Measurements from ENCODE around the gene OSGIN1. TPM values are rescaled to one million over a fixed set of nuclear protein-coding genes. Genes with fewer than 3 reads are reported as not detected.

Gene OSGIN1
- total RNA-seq, 2 experiments from 2014 or later = 2.1 to 2.6 TPM

- peaks cover 3% of the 10 kb centered on the region for H3K36me3 Mint-ChIP-seq (ENCODE audit: low read depth)
- no peaks in the 10 kb centered on the region for H3K4me1 Mint-ChIP-seq (ENCODE audit: low read depth)
- H3K9me3 Mint-ChIP-seq = no peaks in the 10 kb centered on the region
- no peak overlapping the region for H3K27ac ChIP-seq (ENCODE audit: low read depth in 1 of 2, low read length in 2 of 2)
- no peaks in the 10 kb centered on the region for H3K27me3 Mint-ChIP-seq
- H3K27me3 ChIP-seq (ENCODE audit: control insufficient read depth in 1 of 2, insufficient read depth in 2 of 2, low read length in 2 of 2) = no peaks in the 10 kb centered on the region
- H3K27ac Mint-ChIP-seq = no peak overlapping the region
- intact Hi-C loops (cut with DNase I, micrococcal nuclease) = no loop called here
- ATAC-seq (ENCODE audit: poor library complexity) (no peak), DNase-seq (no peak)
- CTCF ChIA-PET = no interaction called here
- TF ChIP-seq CTCF (IDR thresholded peaks at IDR 0.05) = no peak
- H3K4me3 Mint-ChIP-seq = no peak overlapping the region
- H3K9me3 ChIP-seq (ENCODE audit: control insufficient read depth in 1 of 2, insufficient read depth in 1 of 2, low read length in 2 of 2) = no peaks in the 10 kb centered on the region
- POLR2A ChIA-PET = no interaction called here
- no peaks in the 10 kb centered on the region for H3K36me3 ChIP-seq (ENCODE audit: insufficient read depth, low read length)
- H3K4me1 ChIP-seq (ENCODE audit: insufficient read depth, low read length) = no peaks in the 10 kb centered on the region
- H3K4me3 ChIP-seq (ENCODE audit: low read length) = no peak overlapping the region
These were observed 19.9 kb upstream of the OSGIN1 start for GRCh38 chr16:83932955-83933673.

- no peak overlapping the region for H3K27ac ChIP-seq (ENCODE audit: low read depth in 1 of 2, low read length in 2 of 2)
- ChIA-PET POLR2A (no interaction called here), CTCF (no interaction called here)
- TF ChIP-seq CTCF (IDR thresholded peaks at IDR 0.05) = no peak
- ATAC-seq (ENCODE audit: poor library complexity) (no peak), DNase-seq (no peak)
- Mint-ChIP-seq H3K9me3 (no peaks in the 10 kb centered on the region), H3K27me3 (no peaks in the 10 kb centered on the region), H3K4me3 (no peak overlapping the region), H3K4me1 (ENCODE audit: low read depth) (peaks cover under 1% of the 10 kb centered on the region), H3K27ac (no peak overlapping the region), H3K36me3 (ENCODE audit: low read depth) (peaks cover 3% of the 10 kb centered on the region)
- no peaks in the 10 kb centered on the region for H3K36me3 ChIP-seq (ENCODE audit: insufficient read depth, low read length)
- H3K9me3 ChIP-seq (ENCODE audit: control insufficient read depth in 1 of 2, insufficient read depth in 1 of 2, low read length in 2 of 2) = no peaks in the 10 kb centered on the region
- intact Hi-C loops (cut with DNase I, micrococcal nuclease) = no loop called here
- H3K27me3 ChIP-seq (ENCODE audit: control insufficient read depth in 1 of 2, insufficient read depth in 2 of 2, low read length in 2 of 2) = no peaks in the 10 kb centered on the region
- H3K4me3 ChIP-seq (ENCODE audit: low read length) = no peak overlapping the region
- H3K4me1 ChIP-seq (ENCODE audit: insufficient read depth, low read length) = no peaks in the 10 kb centered on the region
These were observed 19.0 kb upstream of the OSGIN1 start for GRCh38 chr16:83933885-83934683.

GRCh38 chr16:83934684-83934977 is 18.4 kb upstream of the OSGIN1 start:
- DNase-seq (no peak), ATAC-seq (ENCODE audit: poor library complexity) (no peak)
- Histone ChIP-seq H3K27me3 (ENCODE audit: control insufficient read depth in 1 of 2, insufficient read depth in 2 of 2, low read length in 2 of 2) (no peaks in the 10 kb centered on the region), H3K27ac (ENCODE audit: low read depth in 1 of 2, low read length in 2 of 2) (no peak overlapping the region), H3K36me3 (ENCODE audit: insufficient read depth, low read length) (no peaks in the 10 kb centered on the region), H3K4me3 (ENCODE audit: low read length) (no peak overlapping the region), H3K4me1 (ENCODE audit: insufficient read depth, low read length) (no peaks in the 10 kb centered on the region), H3K9me3 (ENCODE audit: control insufficient read depth in 1 of 2, insufficient read depth in 1 of 2, low read length in 2 of 2) (no peaks in the 10 kb centered on the region)
- TF ChIP-seq CTCF (IDR thresholded peaks at IDR 0.05) = no peak
- H3K27ac Mint-ChIP-seq = no peak overlapping the region
- H3K36me3 Mint-ChIP-seq (ENCODE audit: low read depth) = peaks cover 3% of the 10 kb centered on the region
- no peak overlapping the region for H3K4me3 Mint-ChIP-seq
- H3K9me3 Mint-ChIP-seq = no peaks in the 10 kb centered on the region
- intact Hi-C loops (cut with DNase I, micrococcal nuclease) = no loop called here
- POLR2A ChIA-PET = no interaction called here
- no peaks in the 10 kb centered on the region for H3K27me3 Mint-ChIP-seq
- H3K4me1 Mint-ChIP-seq (ENCODE audit: low read depth) = peaks cover 4% of the 10 kb centered on the region
- CTCF ChIA-PET = no interaction called here
